ENCODE data around the gene SYNPO.

Gene SYNPO

GRCh38 chr5:150661821-150662596, 21.5 kb downstream of the SYNPO start:
- DNase-seq = no peak

GRCh38 chr5:150662731-150663516, 22.5 kb downstream of the SYNPO start:
- DNase-seq = no peak

GRCh38 chr5:150663936-150664335, 23.5 kb downstream of the SYNPO start:
- DNase-seq = no peak

GRCh38 chr5:150665044-150665443, 24.6 kb downstream of the SYNPO start:
- no peak for DNase-seq

GRCh38 chr5:150670275-150670947, 30.0 kb downstream of the SYNPO start:
- DNase-seq = no peak

GRCh38 chr5:150670948-150671310, 30.5 kb downstream of the SYNPO start:
- DNase-seq = no peak

GRCh38 chr5:150671509-150672236, 31.2 kb downstream of the SYNPO start:
- no peak for DNase-seq

GRCh38 chr5:150672237-150672883, 31.9 kb downstream of the SYNPO start:
- DNase-seq = no peak

GRCh38 chr5:150672884-150673275, 32.4 kb downstream of the SYNPO start:
- DNase-seq = no peak

- DNase-seq = no peak
Observed at GRCh38 chr5:150674341-150674821, 33.9 kb downstream of the SYNPO start.

- DNase-seq = no peak
Observed at GRCh38 chr5:150675069-150675468, 34.6 kb downstream of the SYNPO start.

- DNase-seq = no peak
Observed at GRCh38 chr5:150676578-150676977, 36.1 kb downstream of the SYNPO start.

GRCh38 chr5:150689120-150689519, 48.7 kb downstream of the SYNPO start:
- DNase-seq = no peak

- no peak for DNase-seq
Observed at GRCh38 chr5:150690760-150691159, 50.3 kb downstream of the SYNPO start.

GRCh38 chr5:150692276-150692675, 51.8 kb downstream of the SYNPO start:
- DNase-seq = no peak

- DNase-seq = no peak
Observed at GRCh38 chr5:150694612-150695011, 54.2 kb downstream of the SYNPO start.

- DNase-seq = no peak
Observed at GRCh38 chr5:150700246-150700593, 59.8 kb downstream of the SYNPO start.

GRCh38 chr5:150700594-150701377, 60.3 kb downstream of the SYNPO start, which contains the start of gene RBM22:
Gene RBM22, minus strand, starts transcription at chr5:150701062. Its CDS starts 77 bp downstream, at chr5:150700985.
- peak; percentile 80 for DNase-seq

- DNase-seq = no peak
Observed at GRCh38 chr5:150703762-150704161, 63.3 kb downstream of the SYNPO start.

- no peak for DNase-seq
Observed at GRCh38 chr5:150706776-150707390, 66.4 kb downstream of the SYNPO start.
